ENCODE measurements around the gene STX1A.

STX1A gene

DNA sequence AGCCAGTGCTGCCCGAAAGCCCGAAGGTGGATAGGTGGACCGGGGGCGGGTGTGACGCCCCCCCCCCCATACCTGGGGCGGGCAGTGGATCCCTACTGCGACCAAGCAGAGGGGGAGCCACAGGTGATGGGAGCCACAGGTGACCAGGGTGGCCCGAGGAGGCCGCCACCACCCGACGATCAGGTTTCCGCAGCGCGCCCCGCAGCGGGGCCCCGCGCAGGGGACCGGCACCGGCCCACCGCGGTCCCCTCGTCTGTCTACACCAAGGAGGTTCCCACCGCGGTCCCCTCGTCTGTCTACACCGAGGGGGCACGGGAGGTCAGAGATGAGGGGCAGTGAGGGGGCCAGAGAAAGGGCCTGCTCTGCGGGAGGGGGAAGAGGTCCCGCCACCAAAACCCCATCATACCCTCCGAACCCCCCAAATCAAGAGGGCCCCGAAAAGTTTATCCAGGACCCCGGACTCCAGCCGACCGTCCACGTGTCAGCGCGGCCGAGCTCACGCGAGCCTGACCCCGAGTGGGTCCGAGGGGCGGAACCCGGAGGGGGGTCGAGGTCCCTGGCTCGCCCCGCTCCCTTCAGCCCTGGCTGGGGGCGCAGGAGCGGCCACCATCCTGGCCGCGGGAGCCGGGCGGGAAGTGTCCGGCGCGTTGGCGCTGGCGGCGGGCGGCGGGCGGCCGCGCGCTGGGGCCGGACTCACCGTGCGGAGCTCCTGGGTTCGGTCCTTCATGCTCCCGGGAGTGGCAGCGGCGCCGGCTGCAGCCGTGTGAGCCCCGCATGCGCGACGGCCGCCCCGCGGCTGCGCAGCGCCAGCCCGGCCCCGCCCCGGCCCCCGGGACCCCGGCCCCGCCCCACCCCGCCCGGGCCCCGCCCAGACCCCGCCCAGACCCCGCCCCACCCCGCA, at the start of gene STX1A:
Gene STX1A (minus strand): TSS at position 765 of the 901 bp plus-strand sequence. CDS start 38 bp downstream, at position 727.
- H3K4me3 ChIP-seq (ENCODE audit: low read length) = peak within 1 kb of the TSS; percentile 74
- TF ChIP-seq ZNF274 (IDR thresholded peaks at IDR 0.05; ENCODE audit: low read depth, low read length) = no peak

DNA sequence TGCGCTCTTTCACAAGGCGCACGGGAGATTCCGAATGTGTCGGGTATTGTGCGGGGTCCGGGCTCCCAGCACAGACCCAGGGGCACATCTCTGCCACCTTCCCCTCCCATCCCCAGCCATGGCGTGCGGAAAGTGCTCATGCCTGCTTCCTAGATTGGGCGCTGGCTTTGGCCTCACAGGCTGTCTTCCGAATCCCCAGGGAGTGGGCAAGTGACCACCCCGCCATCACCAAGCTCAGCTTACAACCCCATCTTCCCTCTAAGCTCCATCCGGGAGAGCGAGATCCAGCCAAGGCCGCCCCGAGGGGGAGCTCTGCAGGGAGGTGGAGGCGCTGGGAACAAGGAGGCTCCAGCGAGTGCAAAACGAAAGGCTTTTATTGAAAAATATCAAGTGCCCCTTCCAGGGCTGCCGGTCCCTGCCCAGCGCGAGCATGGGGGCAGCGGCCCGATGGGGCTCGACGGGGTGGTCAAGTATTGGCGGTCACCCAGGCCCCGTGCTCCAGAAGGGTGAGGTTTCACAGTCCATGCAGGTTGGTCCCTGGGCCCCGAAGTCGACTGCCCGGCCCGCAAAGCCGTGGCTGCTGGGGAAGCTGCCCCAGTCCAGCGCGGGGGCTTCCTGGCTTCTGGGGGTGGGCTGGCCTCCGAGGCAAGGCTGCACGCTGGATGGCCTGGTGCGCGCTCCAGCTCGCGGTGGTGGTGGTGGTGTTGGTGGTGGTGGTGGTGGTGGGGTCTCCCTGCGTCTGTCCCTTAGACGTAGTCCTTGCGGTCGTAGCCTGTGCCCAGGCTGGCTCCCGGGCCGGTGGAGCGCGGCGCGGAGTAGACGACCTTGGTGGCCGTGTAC, 49.4 kb upstream of the STX1A start:
- TF ChIP-seq ZNF274 (IDR thresholded peaks at IDR 0.05; ENCODE audit: low read depth, low read length) = no peak
- no peak overlapping the region for H3K4me3 ChIP-seq (ENCODE audit: low read length)

DNA sequence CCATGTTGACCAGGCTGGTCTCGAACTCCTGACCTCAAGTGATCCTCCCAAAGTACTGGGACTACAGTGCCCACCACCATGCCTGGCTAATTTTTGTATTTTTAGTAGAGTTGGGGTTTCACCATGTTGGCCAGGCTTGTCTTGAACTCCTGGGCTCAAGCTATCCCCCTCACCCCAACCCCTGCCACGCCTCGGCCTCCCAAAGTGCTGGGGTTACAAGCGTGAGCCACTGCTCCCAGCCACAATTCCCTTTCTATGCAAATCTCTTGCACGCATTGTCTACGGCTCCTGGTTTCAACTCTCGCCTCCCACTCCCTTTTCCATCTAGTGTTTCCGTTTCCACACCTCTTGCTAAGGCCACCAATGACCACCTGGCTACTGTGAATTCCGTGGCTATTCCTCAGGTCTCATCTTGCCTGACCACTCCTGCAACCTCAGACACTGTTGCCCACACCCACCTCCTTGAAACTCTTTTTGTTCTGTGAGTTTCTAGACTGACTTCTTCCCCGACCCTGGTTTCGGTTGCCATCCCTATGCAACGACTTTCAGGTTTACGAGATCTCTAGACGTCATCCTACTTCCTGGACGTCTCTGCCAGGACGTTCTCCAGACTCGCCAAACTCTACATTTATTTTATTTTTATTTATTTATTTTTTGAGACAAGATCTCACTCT, 47.2 kb upstream of the STX1A start:
- no peak for TF ChIP-seq ZNF274 (IDR thresholded peaks at IDR 0.05; ENCODE audit: low read depth, low read length)

DNA sequence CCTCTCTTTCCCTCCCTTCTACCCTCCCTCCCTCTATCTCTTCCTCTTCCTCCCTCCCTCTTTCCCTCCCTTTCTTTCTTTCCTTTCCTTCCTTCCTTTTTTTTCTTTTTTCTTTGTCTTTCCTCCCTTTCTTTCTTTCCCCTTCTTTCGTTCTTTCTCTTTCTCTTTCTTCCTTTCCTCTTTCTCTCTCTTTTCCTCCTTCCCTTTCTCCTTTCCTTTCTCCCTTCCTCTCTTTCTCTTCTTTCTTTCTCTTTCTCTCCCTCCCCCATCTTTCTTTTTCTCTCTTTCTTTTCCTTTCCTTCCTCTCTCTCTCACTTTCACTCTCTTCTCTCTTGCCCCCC, 43.2 kb upstream of the STX1A start:
- no peak overlapping the region for H3K4me3 ChIP-seq (ENCODE audit: low read length)
- TF ChIP-seq ZNF274 (IDR thresholded peaks at IDR 0.05; ENCODE audit: low read depth, low read length) = no peak

More for the DNA sequence above, 47.2 kb upstream of the STX1A start:
- no peak overlapping the region for H3K4me3 ChIP-seq (ENCODE audit: low read length)

DNA sequence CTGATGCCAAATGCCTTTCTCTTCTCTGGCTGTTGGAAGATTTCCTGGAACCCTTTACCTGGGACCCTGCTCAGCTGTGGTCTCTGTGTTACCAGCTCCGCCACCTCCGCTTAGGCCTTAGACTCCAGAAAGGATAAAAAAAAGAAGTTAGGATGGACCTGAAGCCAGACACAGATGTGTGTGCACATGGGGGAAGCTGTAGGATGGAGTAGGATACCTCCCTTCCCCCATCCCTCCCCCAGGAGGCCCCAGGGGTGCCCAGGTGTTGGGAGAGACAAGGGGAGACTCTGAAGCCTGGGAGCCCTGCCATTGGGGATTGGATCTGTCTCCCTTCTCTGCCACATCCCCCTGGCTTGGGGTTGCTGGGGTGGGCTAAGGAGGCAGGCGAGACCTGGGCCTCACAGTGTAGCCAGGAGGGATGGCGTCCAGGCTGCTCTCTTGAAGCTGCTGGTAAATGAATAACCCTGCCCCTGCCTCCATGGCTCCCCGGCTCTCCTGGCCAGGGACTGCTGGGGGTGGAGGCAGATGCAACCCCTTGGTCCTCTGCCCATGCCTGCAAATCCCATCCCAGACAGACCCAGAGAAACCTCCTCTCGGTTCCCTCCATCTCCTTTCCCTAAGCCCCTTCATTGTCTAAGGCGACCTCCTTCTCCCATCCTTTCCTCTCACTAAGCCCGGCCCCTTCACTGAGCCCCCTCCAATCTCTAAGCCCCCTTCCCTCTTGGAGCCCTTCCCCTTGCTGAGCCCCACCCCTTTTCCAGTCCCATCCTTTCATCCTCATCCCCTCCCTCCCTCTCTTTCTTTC, 42.6 kb upstream of the STX1A start:
- TF ChIP-seq ZNF274 (IDR thresholded peaks at IDR 0.05; ENCODE audit: low read depth, low read length) = no peak
- no peak overlapping the region for H3K4me3 ChIP-seq (ENCODE audit: low read length)

DNA sequence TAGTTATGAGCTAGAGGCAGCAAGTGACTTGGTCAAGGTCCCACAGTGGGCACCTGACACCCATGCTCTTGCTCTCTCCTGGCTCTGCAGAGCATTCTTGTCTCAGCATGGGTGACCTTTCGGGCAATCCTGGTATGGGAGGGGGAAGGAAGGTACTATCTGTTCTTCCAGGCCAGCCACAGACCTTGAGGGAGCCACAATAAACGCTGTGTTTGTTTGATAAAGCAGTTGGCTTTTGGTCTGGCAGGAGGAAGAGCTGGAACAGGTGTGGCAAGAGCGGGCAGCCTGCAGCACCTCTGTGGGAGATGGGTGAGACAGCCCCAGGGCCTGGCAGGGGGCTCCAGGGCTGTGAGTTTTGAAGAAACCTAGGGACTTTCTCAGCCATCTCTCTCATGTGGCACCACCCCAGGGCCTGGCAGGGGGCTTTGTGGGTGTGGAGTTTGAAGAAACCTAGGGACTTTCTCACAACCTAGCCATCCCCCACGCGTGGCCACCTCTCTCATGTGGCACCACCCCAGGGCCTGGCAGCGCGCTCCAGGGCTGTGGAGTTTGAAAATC, 39.2 kb upstream of the STX1A start:
- H3K4me3 ChIP-seq (ENCODE audit: low read length) = no peak overlapping the region
- no peak for TF ChIP-seq ZNF274 (IDR thresholded peaks at IDR 0.05; ENCODE audit: low read depth, low read length)

DNA sequence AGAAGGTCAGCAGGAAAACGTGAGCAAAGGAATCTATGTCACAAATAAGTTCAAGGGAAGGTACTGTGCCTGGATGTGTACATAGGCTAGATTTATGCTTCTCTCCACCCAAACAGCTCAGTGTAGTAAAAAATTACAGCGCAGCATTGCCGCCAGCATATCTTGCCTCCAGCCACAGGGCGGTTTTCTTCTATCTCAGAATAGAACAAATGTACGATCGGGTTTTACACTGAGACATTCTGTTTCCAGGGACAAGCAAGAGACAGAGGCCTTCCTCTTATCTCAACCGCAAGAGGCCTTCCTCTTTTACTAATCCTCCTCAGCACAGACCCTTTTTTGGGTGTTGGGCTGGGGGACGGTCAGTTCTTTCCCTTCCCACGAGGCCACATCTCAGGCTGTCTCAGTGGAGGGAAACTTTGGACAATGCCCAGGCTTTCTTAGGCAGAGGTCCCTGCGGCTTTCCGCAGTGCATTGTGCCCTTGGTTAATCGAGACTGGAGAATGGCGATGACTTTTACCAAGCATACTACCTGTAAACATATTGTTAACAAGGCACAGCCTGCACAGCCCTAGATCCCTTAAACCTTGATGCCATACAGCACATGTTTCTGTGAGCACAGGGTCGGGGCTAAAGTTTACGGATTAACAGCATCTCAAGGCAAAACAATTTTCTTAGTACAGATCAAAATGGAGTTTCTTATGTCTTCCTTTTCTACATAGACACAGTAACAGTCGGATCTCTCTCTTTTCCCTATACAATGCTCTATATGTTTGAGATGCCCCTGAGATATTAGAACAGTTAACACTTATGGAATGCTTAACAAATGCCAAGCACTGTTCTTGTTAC, 30.7 kb upstream of the STX1A start:
- H3K4me3 ChIP-seq (ENCODE audit: low read length) = no peak overlapping the region
- TF ChIP-seq ZNF274 (IDR thresholded peaks at IDR 0.05; ENCODE audit: low read depth, low read length) = no peak

DNA sequence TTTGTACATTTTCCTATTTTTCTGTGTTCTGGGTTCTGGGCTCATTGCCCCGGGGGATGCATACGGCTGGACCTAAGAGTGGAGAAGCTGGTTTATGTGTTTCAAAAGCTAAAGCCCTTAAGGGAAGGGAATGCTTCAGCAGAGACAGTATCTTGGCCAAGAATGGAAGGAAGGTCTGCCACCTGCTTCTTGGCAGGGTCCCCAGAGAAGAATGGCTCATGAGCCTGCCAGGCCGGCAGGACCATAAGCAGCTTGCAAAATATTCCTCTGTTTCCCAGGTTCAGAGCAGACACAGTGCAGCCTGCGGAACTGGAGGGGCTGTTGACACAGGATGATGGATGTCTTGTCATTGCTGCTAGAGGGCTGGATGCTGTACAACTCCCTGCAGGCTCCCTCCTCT, 26.9 kb upstream of the STX1A start:
- TF ChIP-seq ZNF274 (IDR thresholded peaks at IDR 0.05; ENCODE audit: low read depth, low read length) = no peak
- H3K4me3 ChIP-seq (ENCODE audit: low read length) = no peak overlapping the region

DNA sequence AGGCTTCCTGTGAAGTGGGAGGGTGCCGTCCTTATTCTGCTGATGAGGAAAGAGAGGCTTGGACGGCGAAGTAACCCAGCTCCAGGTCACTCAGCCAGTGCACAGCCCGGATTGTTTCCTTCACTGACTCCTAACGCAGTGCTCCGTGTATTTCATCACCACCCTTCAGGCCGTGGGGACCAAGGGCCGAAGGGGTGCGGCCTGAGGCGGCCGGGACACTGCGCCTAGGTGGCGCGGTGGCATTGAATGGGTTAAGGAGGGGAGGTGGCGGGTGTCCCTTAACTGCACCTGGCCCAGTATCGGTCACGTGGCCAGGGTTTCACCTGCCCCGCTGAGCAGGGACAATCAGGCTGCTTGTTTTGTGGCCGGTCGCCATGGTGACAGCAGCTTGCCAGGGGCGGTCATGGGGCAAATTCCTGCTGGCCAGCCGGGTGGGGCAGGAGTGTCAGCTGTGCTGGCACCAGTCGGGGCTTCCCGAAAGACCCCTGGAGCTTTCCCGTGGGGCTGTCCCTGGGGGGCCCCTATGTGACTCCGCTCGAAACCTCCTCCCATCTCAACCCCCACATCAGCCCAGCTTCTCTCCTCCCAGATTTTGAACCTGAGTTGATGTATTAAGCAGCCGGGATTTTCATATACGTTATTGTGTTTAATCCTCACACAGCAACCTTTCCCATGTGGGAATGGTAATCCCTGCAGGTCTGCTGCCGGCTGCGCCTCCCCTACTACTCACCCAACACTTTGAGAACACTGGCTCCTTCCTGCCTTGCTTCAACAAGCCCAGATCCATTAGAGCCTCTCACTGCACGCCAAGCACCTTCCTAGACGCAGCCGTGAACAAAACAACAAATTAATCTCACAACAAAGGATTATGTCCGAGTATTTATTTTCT, 23.5 kb upstream of the STX1A start:
- no peak for TF ChIP-seq ZNF274 (IDR thresholded peaks at IDR 0.05; ENCODE audit: low read depth, low read length)
- no peak overlapping the region for H3K4me3 ChIP-seq (ENCODE audit: low read length)

DNA sequence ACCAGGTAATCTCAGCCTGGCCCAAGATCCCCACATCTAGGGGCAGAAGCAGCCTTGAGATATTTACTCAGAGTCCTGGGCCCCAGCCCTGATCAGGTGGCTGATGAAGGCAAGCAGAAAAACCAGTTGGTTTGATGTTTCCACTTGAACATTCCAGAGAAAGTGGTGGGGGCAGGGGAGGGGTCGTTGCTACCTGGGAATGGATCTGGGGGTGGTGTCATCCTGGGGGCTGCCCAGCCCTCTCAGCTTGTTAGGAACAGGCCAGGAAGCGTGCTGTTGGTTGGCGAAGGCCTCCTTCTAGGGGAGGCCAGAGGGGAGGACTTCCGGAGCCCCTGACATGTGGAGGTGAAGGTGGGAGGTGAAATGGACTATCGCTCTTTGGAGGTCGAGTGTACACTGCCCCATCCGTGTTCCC, 22.9 kb upstream of the STX1A start:
- H3K4me3 ChIP-seq (ENCODE audit: low read length) = no peak overlapping the region
- no peak for TF ChIP-seq ZNF274 (IDR thresholded peaks at IDR 0.05; ENCODE audit: low read depth, low read length)

DNA sequence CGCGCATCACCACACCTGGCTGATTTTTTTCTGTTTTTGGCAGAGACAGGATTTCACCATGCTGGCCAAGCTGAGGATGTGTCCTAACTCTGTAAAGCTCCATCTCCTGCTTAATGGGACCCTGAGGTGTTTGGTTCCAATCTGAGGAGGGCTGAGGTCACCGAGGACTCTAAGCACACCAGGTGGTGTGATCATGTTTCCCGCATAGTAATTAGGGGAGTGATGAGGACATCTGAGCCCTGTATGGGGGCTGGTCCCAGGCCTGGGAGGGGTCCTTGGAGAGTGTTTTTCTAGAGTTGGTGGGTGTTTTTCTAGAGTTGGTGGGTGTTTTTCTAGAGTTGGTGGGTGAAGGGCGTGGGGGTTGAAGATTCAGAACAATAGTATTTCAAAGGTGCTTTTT, 22.1 kb upstream of the STX1A start:
- no peak overlapping the region for H3K4me3 ChIP-seq (ENCODE audit: low read length)
- no peak for TF ChIP-seq ZNF274 (IDR thresholded peaks at IDR 0.05; ENCODE audit: low read depth, low read length)

DNA sequence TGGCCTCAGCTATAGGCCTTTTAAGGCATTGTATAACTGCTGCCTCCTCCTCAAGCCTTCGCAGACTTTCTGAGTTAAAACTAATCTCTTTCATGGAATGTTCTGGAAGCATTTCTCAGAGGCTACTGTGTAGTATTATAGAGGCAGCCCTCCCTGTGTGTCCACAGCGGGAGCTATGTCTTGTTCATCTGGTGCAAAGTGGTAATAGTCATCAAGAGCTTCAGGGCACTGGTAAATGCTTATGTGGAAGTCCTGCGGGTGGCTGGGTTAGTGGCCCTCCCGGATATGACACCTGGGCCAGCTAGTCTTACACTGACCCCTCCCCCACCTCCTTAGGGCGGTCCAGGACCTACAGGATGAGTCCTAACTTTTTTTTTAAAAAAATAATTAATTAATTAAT, 21.3 kb upstream of the STX1A start:
- TF ChIP-seq ZNF274 (IDR thresholded peaks at IDR 0.05; ENCODE audit: low read depth, low read length) = no peak

More for the DNA sequence above, 21.3 kb upstream of the STX1A start:
- no peak overlapping the region for H3K4me3 ChIP-seq (ENCODE audit: low read length)
